ENCODE results near the gene SMTN.

- TF ChIP-seq, protein P1, sequence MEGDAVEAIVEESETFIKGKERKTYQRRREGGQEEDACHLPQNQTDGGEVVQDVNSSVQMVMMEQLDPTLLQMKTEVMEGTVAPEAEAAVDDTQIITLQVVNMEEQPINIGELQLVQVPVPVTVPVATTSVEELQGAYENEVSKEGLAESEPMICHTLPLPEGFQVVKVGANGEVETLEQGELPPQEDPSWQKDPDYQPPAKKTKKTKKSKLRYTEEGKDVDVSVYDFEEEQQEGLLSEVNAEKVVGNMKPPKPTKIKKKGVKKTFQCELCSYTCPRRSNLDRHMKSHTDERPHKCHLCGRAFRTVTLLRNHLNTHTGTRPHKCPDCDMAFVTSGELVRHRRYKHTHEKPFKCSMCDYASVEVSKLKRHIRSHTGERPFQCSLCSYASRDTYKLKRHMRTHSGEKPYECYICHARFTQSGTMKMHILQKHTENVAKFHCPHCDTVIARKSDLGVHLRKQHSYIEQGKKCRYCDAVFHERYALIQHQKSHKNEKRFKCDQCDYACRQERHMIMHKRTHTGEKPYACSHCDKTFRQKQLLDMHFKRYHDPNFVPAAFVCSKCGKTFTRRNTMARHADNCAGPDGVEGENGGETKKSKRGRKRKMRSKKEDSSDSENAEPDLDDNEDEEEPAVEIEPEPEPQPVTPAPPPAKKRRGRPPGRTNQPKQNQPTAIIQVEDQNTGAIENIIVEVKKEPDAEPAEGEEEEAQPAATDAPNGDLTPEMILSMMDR (IDR thresholded peaks at IDR 0.05; ENCODE audit: low read length) = no peak
- TF ChIP-seq EZH2 (IDR thresholded peaks at IDR 0.05; ENCODE audit: borderline replicate concordance, low read length) = no peak
Observed at GRCh38 chr22:31130873-31131272, 49.8 kb downstream of the SMTN start.
